ENCODE measurements around the gene CACNB1. TPM values are rescaled to one million over a fixed set of nuclear protein-coding genes. Genes with fewer than 3 reads are reported as not detected.

The CACNB1 gene
- total RNA-seq, 1 experiment from 2014 or later, result 6.6 TPM

GRCh38 chr17:39235555-39236449 is 38.3 kb upstream of the CACNB1 start:
- no peaks in the 10 kb centered on the region for H3K36me3 Mint-ChIP-seq (ENCODE audit: insufficient read depth, unreplicated experiment)
- H3K27ac Mint-ChIP-seq (ENCODE audit: low read depth, unreplicated experiment), result no peak overlapping the region
- ChIA-PET POLR2A (interaction anchor here (0.6 to 2.6 kb wide), 8 partner anchors 16 to 225 kb away, joined by 3 to 15 read pairs (median 4); partner anchors contain the start of genes CDK12 and RPL19), CTCF (interaction anchor here (0.5 to 21.6 kb wide), 21 partner anchors 9 to 373 kb away, joined by 3 to 485 read pairs (median 4); partner anchors contain the start of gene RPL19)
- H3K4me3 Mint-ChIP-seq (ENCODE audit: unreplicated experiment), result no peak overlapping the region
- peak; percentile 73 for DNase-seq (ENCODE audit: unreplicated experiment)
- intact Hi-C loops (cut with micrococcal nuclease), result loop anchor here (5.0 kb wide), 1 partner anchor 84 kb away; the partner anchor contains the start of gene PLXDC1
- no peaks in the 10 kb centered on the region for H3K27me3 Mint-ChIP-seq (ENCODE audit: insufficient read depth, unreplicated experiment)
- BruUV-seq (replicated peaks), result no TSS peak
- peak; percentile 78 for TF ChIP-seq CTCF (IDR thresholded peaks at IDR 0.05; ENCODE audit: unreplicated experiment)
- H3K9me3 Mint-ChIP-seq (ENCODE audit: unreplicated experiment), result no peaks in the 10 kb centered on the region
- H3K4me1 Mint-ChIP-seq (ENCODE audit: insufficient read depth, unreplicated experiment), result peaks cover 33% of the 10 kb centered on the region

GRCh38 chr17:39231591-39232551 is 34.4 kb upstream of the CACNB1 start:
- H3K4me3 Mint-ChIP-seq (ENCODE audit: unreplicated experiment), result no peak overlapping the region
- ChIA-PET CTCF (interaction anchor here (0.6 to 21.6 kb wide), 15 partner anchors 10 to 650 kb away, joined by 3 to 485 read pairs (median 4); partner anchors contain the start of genes PLXDC1 and RPL19), POLR2A (interaction anchor here (0.6 to 3.6 kb wide), 8 partner anchors 13 to 1377 kb away, joined by 3 to 28 read pairs (median 4); partner anchors contain the start of gene RPL19)
- peak; percentile 74 for TF ChIP-seq CTCF (IDR thresholded peaks at IDR 0.05; ENCODE audit: unreplicated experiment)
- H3K9me3 Mint-ChIP-seq (ENCODE audit: unreplicated experiment), result no peaks in the 10 kb centered on the region
- intact Hi-C loops (cut with micrococcal nuclease), result no loop called here
- no TSS peak for BruUV-seq (replicated peaks)
- peak; percentile 75 for DNase-seq (ENCODE audit: unreplicated experiment)
- peak overlapping the region; percentile 78 for H3K27ac Mint-ChIP-seq (ENCODE audit: low read depth, unreplicated experiment)
- H3K27me3 Mint-ChIP-seq (ENCODE audit: insufficient read depth, unreplicated experiment), result no peaks in the 10 kb centered on the region
- no peaks in the 10 kb centered on the region for H3K36me3 Mint-ChIP-seq (ENCODE audit: insufficient read depth, unreplicated experiment)
- H3K4me1 Mint-ChIP-seq (ENCODE audit: insufficient read depth, unreplicated experiment), result peaks cover 37% of the 10 kb centered on the region

- peak overlapping the region; percentile 78 for H3K27ac Mint-ChIP-seq (ENCODE audit: low read depth, unreplicated experiment)
- no peak for TF ChIP-seq CTCF (IDR thresholded peaks at IDR 0.05; ENCODE audit: unreplicated experiment)
- no peaks in the 10 kb centered on the region for H3K36me3 Mint-ChIP-seq (ENCODE audit: insufficient read depth, unreplicated experiment)
- DNase-seq (ENCODE audit: unreplicated experiment), result peak; percentile 49
- BruUV-seq (replicated peaks), result no TSS peak
- POLR2A ChIA-PET, result interaction anchor here (1.1 to 3.6 kb wide), 5 partner anchors 13 to 32 kb away, joined by 3 to 28 read pairs (median 8); partner anchors contain the start of gene RPL19
- H3K9me3 Mint-ChIP-seq (ENCODE audit: unreplicated experiment), result no peaks in the 10 kb centered on the region
- CTCF ChIA-PET, result interaction anchor here (0.6 to 21.6 kb wide), 9 partner anchors 10 to 650 kb away, joined by 3 to 485 read pairs (median 6); partner anchors contain the start of gene RPL19
- peaks cover 32% of the 10 kb centered on the region for H3K4me1 Mint-ChIP-seq (ENCODE audit: insufficient read depth, unreplicated experiment)
- intact Hi-C loops (cut with micrococcal nuclease), result no loop called here
- H3K4me3 Mint-ChIP-seq (ENCODE audit: unreplicated experiment), result no peak overlapping the region
- peaks cover 6% of the 10 kb centered on the region for H3K27me3 Mint-ChIP-seq (ENCODE audit: insufficient read depth, unreplicated experiment)
These were observed 33.7 kb upstream of the CACNB1 start for GRCh38 chr17:39231091-39231561.

All from MCF 10A (cell line).